Measurements from ENCODE around the gene SFTPA1. TPM values are rescaled to one million over a fixed set of nuclear protein-coding genes. Genes with fewer than 3 reads are reported as not detected.

The SFTPA1 gene
- total and polyA plus RNA-seq, 2 experiments from 2014 or later: not detected

DNA sequence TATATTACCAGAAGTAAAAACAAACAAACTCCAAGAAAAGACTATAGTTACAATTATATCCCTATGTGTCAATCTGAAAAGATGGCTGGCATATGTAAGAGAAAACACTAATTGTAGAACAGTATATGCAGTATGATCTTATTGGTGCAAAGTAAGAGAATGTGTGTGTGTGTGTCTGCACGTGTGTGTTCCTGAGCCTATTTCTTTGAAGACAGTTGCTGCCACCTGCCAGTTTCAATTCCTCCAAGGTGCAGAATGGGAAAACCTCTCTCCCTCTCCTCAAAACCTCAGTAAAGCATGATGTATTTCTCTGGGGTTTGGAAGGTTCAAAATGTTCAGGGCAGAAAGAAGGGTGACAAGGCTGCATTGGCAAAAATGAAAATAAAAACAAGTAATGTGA is 8.8 kb upstream of the SFTPA1 start (continued):
- no peak for TF ChIP-seq STAT1 (IDR thresholded peaks at IDR 0.05; ENCODE audit: unreplicated experiment)
- TF ChIP-seq, protein P1, sequence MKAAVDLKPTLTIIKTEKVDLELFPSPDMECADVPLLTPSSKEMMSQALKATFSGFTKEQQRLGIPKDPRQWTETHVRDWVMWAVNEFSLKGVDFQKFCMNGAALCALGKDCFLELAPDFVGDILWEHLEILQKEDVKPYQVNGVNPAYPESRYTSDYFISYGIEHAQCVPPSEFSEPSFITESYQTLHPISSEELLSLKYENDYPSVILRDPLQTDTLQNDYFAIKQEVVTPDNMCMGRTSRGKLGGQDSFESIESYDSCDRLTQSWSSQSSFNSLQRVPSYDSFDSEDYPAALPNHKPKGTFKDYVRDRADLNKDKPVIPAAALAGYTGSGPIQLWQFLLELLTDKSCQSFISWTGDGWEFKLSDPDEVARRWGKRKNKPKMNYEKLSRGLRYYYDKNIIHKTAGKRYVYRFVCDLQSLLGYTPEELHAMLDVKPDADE (IDR thresholded peaks at IDR 0.05): no peak

- Mint-ChIP-seq H3K4me1 (peaks cover 23% of the 10 kb centered on the region), H3K4me3 (no peak overlapping the region), H3K36me3 (ENCODE audit: low read depth) (peaks cover 22% of the 10 kb centered on the region), H3K27me3 (ENCODE audit: insufficient read depth, low read depth, poor library complexity) (peaks cover 4% of the 10 kb centered on the region), H3K9me3 (peaks cover 32% of the 10 kb centered on the region), H3K27ac (no peak overlapping the region)
- Histone ChIP-seq H4K20me1 (replicated peaks; ENCODE audit: insufficient read depth) (no peaks in the 10 kb centered on the region), H3K79me2 (replicated peaks; ENCODE audit: insufficient read depth) (no peaks in the 10 kb centered on the region), H3K4me2 (no peak overlapping the region), H3K4me3 (no peak overlapping the region), H3K27ac (ENCODE audit: low read depth) (no peak overlapping the region), H3F3A (replicated peaks; ENCODE audit: low read depth) (no peaks in the 10 kb centered on the region), H3K36me3 (ENCODE audit: insufficient read depth) (peaks cover 8% of the 10 kb centered on the region; the same call in 1 of the 2 replicates), H3K27me3 (ENCODE audit: insufficient read depth) (no peaks in the 10 kb centered on the region), H2AFZ (no peak overlapping the region), H3K9me2 (ENCODE audit: insufficient read depth) (0 out of 2 replicates have a peak, but pooled peaks cover 9% of the 10 kb centered on the region), H3K4me1 (ENCODE audit: insufficient read depth) (no peaks in the 10 kb centered on the region; the same call in 1 of the 2 replicates)
- DNase-seq (ENCODE audit: low spot score): peak; percentile 1
- ATAC-seq: peak; percentile 47
- TF ChIP-seq EZH2 (IDR thresholded peaks at IDR 0.05; ENCODE audit: low read depth, unreplicated experiment): no peak
- no peak for TF ChIP-seq REST (IDR thresholded peaks at IDR 0.05; ENCODE audit: unreplicated experiment)
- TF ChIP-seq ZNF114 (CRISPR knock-in tag; IDR thresholded peaks at IDR 0.05): no peak
- TF ChIP-seq JUNB (IDR thresholded peaks at IDR 0.05; ENCODE audit: unreplicated experiment): no peak
- TF ChIP-seq STAT1 (IDR thresholded peaks at IDR 0.05; ENCODE audit: unreplicated experiment): no peak
- TF ChIP-seq CREB1 (CRISPR knock-in tag; IDR thresholded peaks at IDR 0.05; ENCODE audit: low read depth): no peak
- TF ChIP-seq, protein P2, sequence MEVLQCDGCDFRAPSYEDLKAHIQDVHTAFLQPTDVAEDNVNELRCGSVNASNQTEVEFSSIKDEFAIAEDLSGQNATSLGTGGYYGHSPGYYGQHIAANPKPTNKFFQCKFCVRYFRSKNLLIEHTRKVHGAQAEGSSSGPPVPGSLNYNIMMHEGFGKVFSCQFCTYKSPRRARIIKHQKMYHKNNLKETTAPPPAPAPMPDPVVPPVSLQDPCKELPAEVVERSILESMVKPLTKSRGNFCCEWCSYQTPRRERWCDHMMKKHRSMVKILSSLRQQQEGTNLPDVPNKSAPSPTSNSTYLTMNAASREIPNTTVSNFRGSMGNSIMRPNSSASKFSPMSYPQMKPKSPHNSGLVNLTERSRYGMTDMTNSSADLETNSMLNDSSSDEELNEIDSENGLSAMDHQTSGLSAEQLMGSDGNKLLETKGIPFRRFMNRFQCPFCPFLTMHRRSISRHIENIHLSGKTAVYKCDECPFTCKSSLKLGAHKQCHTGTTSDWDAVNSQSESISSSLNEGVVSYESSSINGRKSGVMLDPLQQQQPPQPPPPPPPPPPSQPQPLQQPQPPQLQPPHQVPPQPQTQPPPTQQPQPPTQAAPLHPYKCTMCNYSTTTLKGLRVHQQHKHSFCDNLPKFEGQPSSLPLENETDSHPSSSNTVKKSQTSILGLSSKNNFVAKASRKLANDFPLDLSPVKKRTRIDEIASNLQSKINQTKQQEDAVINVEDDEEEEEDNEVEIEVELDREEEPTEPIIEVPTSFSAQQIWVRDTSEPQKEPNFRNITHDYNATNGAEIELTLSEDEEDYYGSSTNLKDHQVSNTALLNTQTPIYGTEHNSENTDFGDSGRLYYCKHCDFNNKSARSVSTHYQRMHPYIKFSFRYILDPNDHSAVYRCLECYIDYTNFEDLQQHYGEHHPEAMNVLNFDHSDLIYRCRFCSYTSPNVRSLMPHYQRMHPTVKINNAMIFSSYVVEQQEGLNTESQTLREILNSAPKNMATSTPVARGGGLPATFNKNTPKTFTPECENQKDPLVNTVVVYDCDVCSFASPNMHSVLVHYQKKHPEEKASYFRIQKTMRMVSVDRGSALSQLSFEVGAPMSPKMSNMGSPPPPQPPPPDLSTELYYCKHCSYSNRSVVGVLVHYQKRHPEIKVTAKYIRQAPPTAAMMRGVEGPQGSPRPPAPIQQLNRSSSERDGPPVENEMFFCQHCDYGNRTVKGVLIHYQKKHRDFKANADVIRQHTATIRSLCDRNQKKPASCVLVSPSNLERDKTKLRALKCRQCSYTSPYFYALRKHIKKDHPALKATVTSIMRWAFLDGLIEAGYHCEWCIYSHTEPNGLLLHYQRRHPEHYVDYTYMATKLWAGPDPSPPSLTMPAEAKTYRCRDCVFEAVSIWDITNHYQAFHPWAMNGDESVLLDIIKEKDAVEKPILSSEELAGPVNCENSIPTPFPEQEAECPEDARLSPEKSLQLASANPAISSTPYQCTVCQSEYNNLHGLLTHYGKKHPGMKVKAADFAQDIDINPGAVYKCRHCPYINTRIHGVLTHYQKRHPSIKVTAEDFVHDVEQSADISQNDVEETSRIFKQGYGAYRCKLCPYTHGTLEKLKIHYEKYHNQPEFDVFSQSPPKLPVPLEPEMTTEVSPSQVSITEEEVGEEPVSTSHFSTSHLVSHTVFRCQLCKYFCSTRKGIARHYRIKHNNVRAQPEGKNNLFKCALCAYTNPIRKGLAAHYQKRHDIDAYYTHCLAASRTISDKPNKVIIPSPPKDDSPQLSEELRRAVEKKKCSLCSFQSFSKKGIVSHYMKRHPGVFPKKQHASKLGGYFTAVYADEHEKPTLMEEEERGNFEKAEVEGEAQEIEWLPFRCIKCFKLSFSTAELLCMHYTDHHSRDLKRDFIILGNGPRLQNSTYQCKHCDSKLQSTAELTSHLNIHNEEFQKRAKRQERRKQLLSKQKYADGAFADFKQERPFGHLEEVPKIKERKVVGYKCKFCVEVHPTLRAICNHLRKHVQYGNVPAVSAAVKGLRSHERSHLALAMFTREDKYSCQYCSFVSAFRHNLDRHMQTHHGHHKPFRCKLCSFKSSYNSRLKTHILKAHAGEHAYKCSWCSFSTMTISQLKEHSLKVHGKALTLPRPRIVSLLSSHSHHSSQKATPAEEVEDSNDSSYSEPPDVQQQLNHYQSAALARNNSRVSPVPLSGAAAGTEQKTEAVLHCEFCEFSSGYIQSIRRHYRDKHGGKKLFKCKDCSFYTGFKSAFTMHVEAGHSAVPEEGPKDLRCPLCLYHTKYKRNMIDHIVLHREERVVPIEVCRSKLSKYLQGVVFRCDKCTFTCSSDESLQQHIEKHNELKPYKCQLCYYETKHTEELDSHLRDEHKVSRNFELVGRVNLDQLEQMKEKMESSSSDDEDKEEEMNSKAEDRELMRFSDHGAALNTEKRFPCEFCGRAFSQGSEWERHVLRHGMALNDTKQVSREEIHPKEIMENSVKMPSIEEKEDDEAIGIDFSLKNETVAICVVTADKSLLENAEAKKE (CRISPR knock-in tag; IDR thresholded peaks at IDR 0.05): no peak
- no peak for TF ChIP-seq EZH2phosphoT487 (IDR thresholded peaks at IDR 0.05; ENCODE audit: unreplicated experiment)
- TF ChIP-seq, protein P1 (IDR thresholded peaks at IDR 0.05): no peak
- no peak for TF ChIP-seq NANOG (IDR thresholded peaks at IDR 0.05; ENCODE audit: borderline replicate concordance)
- TF ChIP-seq, protein P3, sequence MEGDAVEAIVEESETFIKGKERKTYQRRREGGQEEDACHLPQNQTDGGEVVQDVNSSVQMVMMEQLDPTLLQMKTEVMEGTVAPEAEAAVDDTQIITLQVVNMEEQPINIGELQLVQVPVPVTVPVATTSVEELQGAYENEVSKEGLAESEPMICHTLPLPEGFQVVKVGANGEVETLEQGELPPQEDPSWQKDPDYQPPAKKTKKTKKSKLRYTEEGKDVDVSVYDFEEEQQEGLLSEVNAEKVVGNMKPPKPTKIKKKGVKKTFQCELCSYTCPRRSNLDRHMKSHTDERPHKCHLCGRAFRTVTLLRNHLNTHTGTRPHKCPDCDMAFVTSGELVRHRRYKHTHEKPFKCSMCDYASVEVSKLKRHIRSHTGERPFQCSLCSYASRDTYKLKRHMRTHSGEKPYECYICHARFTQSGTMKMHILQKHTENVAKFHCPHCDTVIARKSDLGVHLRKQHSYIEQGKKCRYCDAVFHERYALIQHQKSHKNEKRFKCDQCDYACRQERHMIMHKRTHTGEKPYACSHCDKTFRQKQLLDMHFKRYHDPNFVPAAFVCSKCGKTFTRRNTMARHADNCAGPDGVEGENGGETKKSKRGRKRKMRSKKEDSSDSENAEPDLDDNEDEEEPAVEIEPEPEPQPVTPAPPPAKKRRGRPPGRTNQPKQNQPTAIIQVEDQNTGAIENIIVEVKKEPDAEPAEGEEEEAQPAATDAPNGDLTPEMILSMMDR (conservative IDR thresholded peaks at IDR 0.05; ENCODE audit: low read depth in 2 of 2): no peak; a peak in 2 of 4 replicates
Measured at GRCh38 chr10:79602953-79603352, 7.8 kb upstream of the SFTPA1 start.

Data from GM23338 (cell line).